GM23338 (cell line): ENCODE measurements around the gene ATF6.

Experiments
- CREB1 ChIP-seq: fragments of 250-450 bp; sonication (Bioruptor Pico); IDR thresholded peaks from 2 replicates; pipeline ENCODE4 v1.5.0; 2020; ENCODE audit warnings: low read depth, mild to moderate bottlenecking, moderate library complexity
- ETS1 ChIP-seq: IDR thresholded peaks from 2 replicates; pipeline ENCODE4 v1.6.1; 2016; ENCODE audit warnings: antibody characterized with exemption
- EZH2 ChIP-seq: fragments of 200-600 bp; sonication (generic); IDR thresholded peaks from one replicate; pipeline ENCODE4 v1.8.0; 2017; ENCODE audit warnings: antibody characterized with exemption, mild to moderate bottlenecking, low read depth; ENCODE audit not compliant: unreplicated experiment
- EZH2phosphoT487 ChIP-seq: fragments of 200-600 bp; sonication (generic); IDR thresholded peaks from one replicate; pipeline ENCODE4 v1.8.1; 2018; ENCODE audit warnings: antibody characterized with exemption; ENCODE audit not compliant: unreplicated experiment
- JUNB ChIP-seq: IDR thresholded peaks from one replicate; pipeline ENCODE4 v1.6.1; 2016; ENCODE audit warnings: antibody characterized with exemption; ENCODE audit not compliant: unreplicated experiment
- NANOG ChIP-seq: IDR thresholded peaks from 2 replicates; pipeline ENCODE4 v1.6.1; 2016; ENCODE audit warnings: antibody characterized with exemption, borderline replicate concordance
- POLR2AphosphoS5 ChIP-seq: IDR thresholded peaks from 2 replicates; pipeline ENCODE4 v1.6.1; 2016; ENCODE audit warnings: antibody characterized with exemption, low read depth
- REST ChIP-seq: IDR thresholded peaks from one replicate; pipeline ENCODE4 v1.6.1; 2018; ENCODE audit warnings: antibody characterized with exemption; ENCODE audit not compliant: unreplicated experiment
- ZNF114 ChIP-seq: fragments of 250-450 bp; sonication (Bioruptor Pico); IDR thresholded peaks from 2 replicates; pipeline ENCODE4 v1.5.0; 2020; ENCODE audit warnings: mild to moderate bottlenecking, moderate library complexity
- ZNF331 ChIP-seq: fragments of 250-450 bp; sonication (Bioruptor Pico); IDR thresholded peaks from 2 replicates; pipeline ENCODE4 v1.5.0; 2020; ENCODE audit warnings: low read depth, mild to moderate bottlenecking, moderate library complexity
- TF ChIP-seq, protein P1 (sequence below), 2 experiments: fragments of 200-600 bp in 1 of 2; sonication (generic) in 1 of 2; conservative IDR thresholded peaks; 2 replicates each; pipeline versions ENCODE4 v1.5.1 to v1.6.1; 2016 to 2017; ENCODE audit warnings: antibody characterized with exemption in 2 of 2, low read depth in 2 of 2, mild to moderate bottlenecking in 2 of 2, moderate library complexity in 1 of 2

DNA sequence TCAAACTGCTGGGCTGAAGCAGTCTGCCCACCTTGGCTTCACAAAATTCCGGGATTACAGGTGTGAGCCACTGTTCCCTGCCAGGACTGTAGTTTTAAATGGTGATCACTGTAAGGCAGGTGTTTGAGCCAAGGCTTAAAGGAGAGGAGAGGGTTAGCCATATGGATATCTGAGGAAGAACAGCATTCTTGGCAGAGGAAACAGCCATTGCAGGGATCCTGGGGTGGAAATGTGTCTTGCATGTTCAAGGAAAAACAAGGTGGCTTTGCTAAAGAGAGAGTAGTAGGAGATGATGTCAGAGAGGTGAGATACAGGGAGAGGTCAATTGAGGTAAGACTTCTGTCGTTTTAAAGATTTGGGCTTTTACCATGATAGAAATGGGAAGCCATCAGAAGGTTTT, 73.5 kb downstream of the ATF6 start:
- TF ChIP-seq, protein P1, sequence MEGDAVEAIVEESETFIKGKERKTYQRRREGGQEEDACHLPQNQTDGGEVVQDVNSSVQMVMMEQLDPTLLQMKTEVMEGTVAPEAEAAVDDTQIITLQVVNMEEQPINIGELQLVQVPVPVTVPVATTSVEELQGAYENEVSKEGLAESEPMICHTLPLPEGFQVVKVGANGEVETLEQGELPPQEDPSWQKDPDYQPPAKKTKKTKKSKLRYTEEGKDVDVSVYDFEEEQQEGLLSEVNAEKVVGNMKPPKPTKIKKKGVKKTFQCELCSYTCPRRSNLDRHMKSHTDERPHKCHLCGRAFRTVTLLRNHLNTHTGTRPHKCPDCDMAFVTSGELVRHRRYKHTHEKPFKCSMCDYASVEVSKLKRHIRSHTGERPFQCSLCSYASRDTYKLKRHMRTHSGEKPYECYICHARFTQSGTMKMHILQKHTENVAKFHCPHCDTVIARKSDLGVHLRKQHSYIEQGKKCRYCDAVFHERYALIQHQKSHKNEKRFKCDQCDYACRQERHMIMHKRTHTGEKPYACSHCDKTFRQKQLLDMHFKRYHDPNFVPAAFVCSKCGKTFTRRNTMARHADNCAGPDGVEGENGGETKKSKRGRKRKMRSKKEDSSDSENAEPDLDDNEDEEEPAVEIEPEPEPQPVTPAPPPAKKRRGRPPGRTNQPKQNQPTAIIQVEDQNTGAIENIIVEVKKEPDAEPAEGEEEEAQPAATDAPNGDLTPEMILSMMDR (conservative IDR thresholded peaks at IDR 0.05; ENCODE audit: low read depth in 2 of 2) = no peak
- TF ChIP-seq POLR2AphosphoS5 (no peak), REST (no peak), EZH2phosphoT487 (no peak), NANOG (no peak), CREB1 (CRISPR knock-in tag) (no peak), JUNB (no peak), EZH2 (no peak), ZNF114 (no peak), ZNF331 (no peak), ETS1 (no peak)
